SK-N-SH (cell line): ENCODE measurements around the gene POLR3H. TPM values are rescaled to one million over a fixed set of nuclear protein-coding genes. Genes with fewer than 3 reads are reported as not detected.

ENCODE experiments used
- CTCF ChIA-PET: fragments of 300-600, 350-600 bp; formaldehyde crosslinking; extraction: SDS; loops from one replicate; lab custom pipeline; 2021; lab: Yijun Ruan, JAX
- POLR2A ChIA-PET: fragments of 350-600 bp; sonication (Branson Sonifier 250); formaldehyde crosslinking; extraction: SDS; loops from one replicate; lab custom pipeline; 2020; ENCODE audit warnings: antibody characterized with exemption, inconsistent platforms; lab: Yijun Ruan, JAX
- DNase-seq: peaks from one replicate; pipeline ENCODE4 v3.0.0; 2012
- H2AFZ ChIP-seq: fragments of 200-600 bp; sonication (generic); 2 replicates; pipeline ENCODE4 v1.8.1; 2016; ENCODE audit warnings: antibody characterized with exemption, mild to moderate bottlenecking, low read depth
- H3F3A ChIP-seq: fragments of 200-600 bp; sonication (generic); replicated peaks from 2 replicates; pipeline ENCODE3; 2016; ENCODE audit warnings: antibody characterized with exemption, mild to moderate bottlenecking; ENCODE audit not compliant: insufficient read depth
- H3K27ac ChIP-seq, 2 experiments: fragments of 200-500 bp in 1 of 2; fragments of 200-600 bp in 1 of 2; sonication (Bioruptor generic) in 1 of 2; sonication (generic), shearing (Covaris generic) in 1 of 2; 2 replicates each; pipeline versions ENCODE4 v1.5.1 to v1.6.1; 2014 to 2016; ENCODE audit warnings: low read depth in 2 of 2, inconsistent platforms in 1 of 2, low read length in 1 of 2, mild to moderate bottlenecking in 1 of 2, mixed read lengths in 1 of 2
- H3K27me3 ChIP-seq: fragments of 200-600 bp; sonication (generic), shearing (Covaris generic); 2 replicates; pipeline ENCODE4 v1.6.1; 2016; ENCODE audit warnings: mixed run types; ENCODE audit not compliant: insufficient read depth
- H3K36me3 ChIP-seq, 2 experiments: fragments of 200-500 bp in 1 of 2; fragments of 200-600 bp in 1 of 2; sonication (Bioruptor generic) in 1 of 2; sonication (generic) in 1 of 2; replicated peaks in 1 of 2; 2 replicates each; pipeline versions ENCODE3 to v1.5.1; 2014 to 2016; ENCODE audit warnings: low read length in 1 of 2, mild to moderate bottlenecking in 1 of 2; ENCODE audit not compliant: insufficient read depth in 2 of 2, control insufficient read depth in 1 of 2
- H3K4me1 ChIP-seq, 2 experiments: fragments of 200-500 bp in 1 of 2; fragments of 200-600 bp in 1 of 2; sonication (Bioruptor generic) in 1 of 2; sonication (generic), shearing (Covaris generic) in 1 of 2; 2 replicates each; pipeline versions ENCODE4 v1.5.1 to v1.6.1; 2014 to 2016; ENCODE audit warnings: low read depth in 1 of 2, low read length in 1 of 2, mixed run types in 1 of 2; ENCODE audit not compliant: insufficient read depth in 2 of 2, control insufficient read depth in 1 of 2
- H3K4me2 ChIP-seq: fragments of 200-600 bp; sonication (generic), shearing (Covaris generic); 2 replicates; pipeline ENCODE4 v1.6.1; 2017; ENCODE audit warnings: mixed run types
- H3K4me3 ChIP-seq, 2 experiments: fragments of 200-500 bp in 1 of 2; fragments of 200-600 bp in 1 of 2; sonication (Bioruptor generic) in 1 of 2; sonication (generic), shearing (Covaris generic) in 1 of 2; 2 replicates each; pipeline versions ENCODE4 v1.5.1 to v1.8.1; 2014 to 2016; ENCODE audit warnings: low read depth in 2 of 2, inconsistent platforms in 1 of 2, low read length in 1 of 2, mild to moderate bottlenecking in 1 of 2, mixed read lengths in 1 of 2, moderate library complexity in 1 of 2
- H3K79me2 ChIP-seq: fragments of 200-600 bp; sonication (generic); 2 replicates; pipeline ENCODE4 v1.8.1; 2017; ENCODE audit warnings: mild to moderate bottlenecking; ENCODE audit not compliant: insufficient read depth
- H3K9ac ChIP-seq: fragments of 200-600 bp; sonication (generic); 2 replicates; pipeline ENCODE4 v1.6.1; 2017; ENCODE audit warnings: mixed run types
- H3K9me2 ChIP-seq: fragments of 200-600 bp; sonication (generic); 2 replicates; pipeline ENCODE4 v1.6.1; 2017; ENCODE audit warnings: mixed run types
- H3K9me3 ChIP-seq: fragments of 200-600 bp; sonication (generic); 2 replicates; pipeline ENCODE4 v1.6.1; 2017; ENCODE audit warnings: mixed run types, mild to moderate bottlenecking, moderate library complexity
- H4K20me1 ChIP-seq: fragments of 200-600 bp; sonication (generic); 2 replicates; pipeline ENCODE4 v1.6.1; 2017; ENCODE audit warnings: mild to moderate bottlenecking, mixed run types; ENCODE audit not compliant: insufficient read depth
- CTCF ChIP-seq: fragments of 200-600 bp; sonication (generic); IDR thresholded peaks from 2 replicates; pipeline ENCODE4 v1.6.1; 2017; ENCODE audit warnings: antibody characterized with exemption, mild to moderate bottlenecking, moderate library complexity
- ELF1 ChIP-seq: IDR thresholded peaks from 2 replicates; pipeline ENCODE4 v1.4.0; 2012
- EP300 ChIP-seq, 2 experiments: IDR thresholded peaks; 2 replicates each; pipeline versions ENCODE4 v1.4.0 to v1.6.1; 2012; ENCODE audit warnings: borderline replicate concordance in 1 of 2, low read depth in 1 of 2, low read length in 1 of 2
- FOXJ3 ChIP-seq: sonication (generic); formaldehyde crosslinking; IDR thresholded peaks from 2 replicates; pipeline ENCODE4 v1.5.1; 2020; ENCODE audit warnings: mild to moderate bottlenecking, missing genetic modification reagents
- FOXM1 ChIP-seq: IDR thresholded peaks from 2 replicates; pipeline ENCODE4 v1.4.0; 2012; ENCODE audit warnings: low read depth, mild to moderate bottlenecking
- GABPA ChIP-seq: IDR thresholded peaks from 2 replicates; pipeline ENCODE4 v1.4.0; 2012; ENCODE audit warnings: low read depth, mild to moderate bottlenecking
- MAX ChIP-seq: IDR thresholded peaks from 2 replicates; pipeline ENCODE4 v1.4.0; 2012; ENCODE audit warnings: low read depth
- MEF2A ChIP-seq: IDR thresholded peaks from 2 replicates; pipeline ENCODE4 v1.4.0; 2012; ENCODE audit warnings: low read depth, borderline replicate concordance
- NFIC ChIP-seq: IDR thresholded peaks from 2 replicates; pipeline ENCODE4 v1.4.0; 2012; ENCODE audit warnings: borderline replicate concordance
- NRF1 ChIP-seq: IDR thresholded peaks from 2 replicates; pipeline ENCODE4 v1.6.1; 2012; ENCODE audit warnings: low read depth, mild to moderate bottlenecking, low read length
- PBX3 ChIP-seq: IDR thresholded peaks from 2 replicates; pipeline ENCODE4; 2012
- RCOR1 ChIP-seq: fragments of 150-350 bp; IDR thresholded peaks from 2 replicates; pipeline ENCODE4 v1.6.1; 2017; ENCODE audit warnings: antibody characterized with exemption, low read length
- RFX5 ChIP-seq: IDR thresholded peaks from 2 replicates; pipeline ENCODE4 v1.6.1; 2012; ENCODE audit warnings: mild to moderate bottlenecking, improper control_type of control experiment, low read length
- RXRA ChIP-seq: IDR thresholded peaks from 2 replicates; pipeline ENCODE4 v1.4.0; 2012; ENCODE audit warnings: low read depth, mild to moderate bottlenecking, borderline replicate concordance
- TAF1 ChIP-seq: IDR thresholded peaks from 2 replicates; pipeline ENCODE4 v1.6.1; 2012; ENCODE audit warnings: low read depth, mild to moderate bottlenecking, low read length, moderate library complexity, borderline replicate concordance
- TEAD4 ChIP-seq: IDR thresholded peaks from 2 replicates; pipeline ENCODE4 v1.4.0; 2012; ENCODE audit warnings: mild to moderate bottlenecking, borderline replicate concordance; ENCODE audit not compliant: insufficient read depth
- USF1 ChIP-seq: IDR thresholded peaks from 2 replicates; pipeline ENCODE4 v1.4.0; 2012; ENCODE audit warnings: low read depth, borderline replicate concordance
- USF2 ChIP-seq: fragments of 150-350 bp; IDR thresholded peaks from 2 replicates; pipeline ENCODE4 v1.6.1; 2017; ENCODE audit warnings: antibody characterized with exemption, low read length, low read depth, borderline replicate concordance
- WGBS: methylation state at CpG from one replicate; pipeline ENCODE4 v1.1.6; 2017; ENCODE audit warnings: low lambda C conversion rate; 5-methylcytosine and 5-hydroxymethylcytosine counted together
- polyA plus RNA-seq, 3 experiments: library from polyadenylated mRNA; depleted of rRNA; stranded (reverse); fragments of >200 nt; gene quantifications; 2 replicates each; pipeline ENCODE4 v1.2.3, GENCODE V29; 2012

Gene POLR3H
- polyA plus RNA-seq, 1 of the 3 experiments (the other 2 are of a cell fraction) = 22.9 TPM

GRCh38 chr22:41557401-41558240, 13.4 kb upstream of the POLR3H start:
- Histone ChIP-seq H3K36me3 (no peaks in the 10 kb centered on the region), H3F3A (no peaks in the 10 kb centered on the region), H3K27ac (no peak overlapping the region), H3K27me3 (no peaks in the 10 kb centered on the region), H3K4me2 (no peak overlapping the region), H2AFZ (no peak overlapping the region), H3K79me2 (no peaks in the 10 kb centered on the region), H4K20me1 (no peaks in the 10 kb centered on the region), H3K9me2 (no peaks in the 10 kb centered on the region), H3K4me3 (no peak overlapping the region), H3K9me3 (no peaks in the 10 kb centered on the region), H3K4me1 (peaks cover 3 to 35% of the 10 kb centered on the region in 2 experiments; a peak in 2 of 4 replicates), H3K9ac (no peak overlapping the region)
- ChIA-PET POLR2A (no interaction called here), CTCF (interaction anchor here (1.4 kb wide), 1 partner anchor 14 kb away, joined by 3 read pairs; no protein-coding TSS in a partner anchor)
- no peak for TF ChIP-seq RXRA
- TF ChIP-seq FOXM1 = no peak
- TF ChIP-seq PBX3 = no peak
- TF ChIP-seq FOXJ3 (CRISPR knock-in tag) = no peak
- no peak for TF ChIP-seq CTCF
- TF ChIP-seq MEF2A = no peak
- 64% methylated on average over 17 of the region's 19 CpGs for WGBS
- no peak for DNase-seq

GRCh38 chr22:41556561-41556960, 12.3 kb upstream of the POLR3H start:
- H4K20me1 ChIP-seq = no peaks in the 10 kb centered on the region
- peaks cover 3 to 25% of the 10 kb centered on the region in 2 experiments; a peak in 2 of 4 replicates for H3K4me1 ChIP-seq
- POLR2A ChIA-PET = no interaction called here
- no peak overlapping the region for H2AFZ ChIP-seq
- H3K9me3 ChIP-seq = no peaks in the 10 kb centered on the region
- H3K27ac ChIP-seq = no peak overlapping the region
- H3K27me3 ChIP-seq = no peaks in the 10 kb centered on the region
- no peak overlapping the region for H3K4me3 ChIP-seq
- DNase-seq = no peak
- no peaks in the 10 kb centered on the region for H3K79me2 ChIP-seq
- no peaks in the 10 kb centered on the region for H3K9me2 ChIP-seq
- no peaks in the 10 kb centered on the region for H3F3A ChIP-seq
- no peak overlapping the region for H3K4me2 ChIP-seq
- H3K36me3 ChIP-seq = no peaks in the 10 kb centered on the region
- no peak overlapping the region for H3K9ac ChIP-seq
- TF ChIP-seq NFIC (no peak), MEF2A (no peak), PBX3 (no peak), ELF1 (no peak), NRF1 (no peak), RCOR1 (no peak), TEAD4 (no peak), FOXJ3 (CRISPR knock-in tag) (no peak), RFX5 (no peak), USF2 (no peak), RXRA (no peak), GABPA (no peak), TAF1 (no peak), EP300 (IDR thresholded peaks at IDR 0.05; ENCODE audit: borderline replicate concordance in 1 of 2, low read depth in 1 of 2, low read length in 1 of 2) (no peak), USF1 (no peak), MAX (no peak)
- TF ChIP-seq, all 33 proteins: peak for 0
- CTCF ChIA-PET = interaction anchor here (0.7 to 2.0 kb wide), 2 partner anchors 13 to 41 kb away, joined by 3 to 7 read pairs; partner anchors contain the start of gene POLR3H
- WGBS = 92% methylated on average over 10 of the region's 10 CpGs
